ES-I3 (cell line): ENCODE measurements around the gene C1QL1.

Experiments used
- H3K36me3 ChIP-seq: 2 replicates; pipeline ENCODE4 v1.6.1; 2013; ENCODE audit warnings: mild to moderate bottlenecking, low read length, control low read depth, moderate library complexity; ENCODE audit not compliant: insufficient read depth
- H3K4me1 ChIP-seq: 2 replicates; pipeline ENCODE4 v1.6.1; 2013; ENCODE audit warnings: mild to moderate bottlenecking, control low read depth, low read length; ENCODE audit not compliant: insufficient read depth
- H3K9ac ChIP-seq: 2 replicates; pipeline ENCODE4 v1.6.1; 2013; ENCODE audit warnings: low read depth, mild to moderate bottlenecking, low read length, moderate library complexity
- H3K9me3 ChIP-seq: 2 replicates; pipeline ENCODE4 v1.6.1; 2013; ENCODE audit warnings: mild to moderate bottlenecking, low read length, moderate library complexity; ENCODE audit not compliant: control insufficient read depth, insufficient read depth

The C1QL1 gene

DNA sequence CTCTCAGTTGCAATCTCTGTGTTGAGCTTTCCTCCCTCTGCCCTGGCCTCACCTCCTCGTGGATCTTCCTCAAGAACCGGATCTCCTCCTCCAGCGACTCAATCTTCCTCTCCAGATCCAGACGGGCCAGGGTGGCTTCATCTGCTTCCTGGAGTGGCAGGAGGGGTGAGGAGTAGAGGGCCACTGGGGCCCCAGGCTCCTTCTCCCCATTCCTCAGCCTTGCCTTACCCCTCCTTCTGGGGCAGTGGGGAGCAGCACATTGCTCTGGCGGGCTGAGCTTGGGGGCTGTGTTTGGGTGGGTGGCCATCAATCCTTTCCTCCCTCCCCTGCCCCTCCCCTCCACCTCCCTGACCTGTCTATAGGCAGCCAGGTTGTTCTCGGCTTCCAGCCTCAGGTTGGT, 54.4 kb downstream of the C1QL1 start:
- Histone ChIP-seq H3K9me3 (no peaks in the 10 kb centered on the region), H3K4me1 (peaks cover 17% of the 10 kb centered on the region), H3K36me3 (no peaks in the 10 kb centered on the region), H3K9ac (no peak overlapping the region)

DNA sequence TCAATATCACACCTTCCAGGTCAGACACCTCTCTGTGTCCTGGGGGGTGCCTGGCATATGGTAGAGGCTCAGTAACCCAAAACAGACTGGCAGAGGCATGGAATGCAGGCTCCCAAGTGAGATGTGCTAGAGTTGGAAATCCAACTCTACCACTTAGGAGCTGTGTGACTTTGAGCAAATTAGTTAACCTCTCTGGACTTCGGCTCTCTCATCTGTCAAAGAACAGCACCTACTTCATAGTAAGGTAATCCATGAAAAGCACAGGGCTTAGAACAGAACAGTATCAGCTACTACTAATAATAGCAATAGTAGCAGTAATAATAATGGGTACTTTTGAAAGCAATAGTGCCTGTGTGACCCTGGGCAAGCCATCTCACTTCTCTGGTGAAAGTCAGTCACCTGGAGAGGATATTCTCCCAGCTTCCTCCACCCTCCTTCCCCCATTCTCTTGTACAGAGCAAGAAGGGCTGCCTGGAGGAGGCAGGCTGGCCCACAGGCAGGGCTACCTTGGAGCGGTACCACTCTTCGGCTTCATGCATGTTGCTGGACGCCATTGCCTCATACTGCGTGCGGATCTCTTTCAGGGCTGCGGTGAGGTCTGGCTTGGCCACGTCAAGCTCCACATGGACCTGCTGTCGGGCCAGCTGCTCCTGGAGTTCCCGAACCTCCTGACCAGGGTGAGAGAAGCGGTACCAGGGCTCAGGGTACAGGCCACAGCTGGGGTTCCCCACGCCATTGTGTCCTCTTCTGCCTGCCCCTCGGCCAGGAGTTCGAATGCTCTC, 55.1 kb downstream of the C1QL1 start:
- peaks cover 17% of the 10 kb centered on the region for H3K4me1 ChIP-seq
- H3K9ac ChIP-seq = no peak overlapping the region
- H3K36me3 ChIP-seq = no peaks in the 10 kb centered on the region
- H3K9me3 ChIP-seq = no peaks in the 10 kb centered on the region

DNA sequence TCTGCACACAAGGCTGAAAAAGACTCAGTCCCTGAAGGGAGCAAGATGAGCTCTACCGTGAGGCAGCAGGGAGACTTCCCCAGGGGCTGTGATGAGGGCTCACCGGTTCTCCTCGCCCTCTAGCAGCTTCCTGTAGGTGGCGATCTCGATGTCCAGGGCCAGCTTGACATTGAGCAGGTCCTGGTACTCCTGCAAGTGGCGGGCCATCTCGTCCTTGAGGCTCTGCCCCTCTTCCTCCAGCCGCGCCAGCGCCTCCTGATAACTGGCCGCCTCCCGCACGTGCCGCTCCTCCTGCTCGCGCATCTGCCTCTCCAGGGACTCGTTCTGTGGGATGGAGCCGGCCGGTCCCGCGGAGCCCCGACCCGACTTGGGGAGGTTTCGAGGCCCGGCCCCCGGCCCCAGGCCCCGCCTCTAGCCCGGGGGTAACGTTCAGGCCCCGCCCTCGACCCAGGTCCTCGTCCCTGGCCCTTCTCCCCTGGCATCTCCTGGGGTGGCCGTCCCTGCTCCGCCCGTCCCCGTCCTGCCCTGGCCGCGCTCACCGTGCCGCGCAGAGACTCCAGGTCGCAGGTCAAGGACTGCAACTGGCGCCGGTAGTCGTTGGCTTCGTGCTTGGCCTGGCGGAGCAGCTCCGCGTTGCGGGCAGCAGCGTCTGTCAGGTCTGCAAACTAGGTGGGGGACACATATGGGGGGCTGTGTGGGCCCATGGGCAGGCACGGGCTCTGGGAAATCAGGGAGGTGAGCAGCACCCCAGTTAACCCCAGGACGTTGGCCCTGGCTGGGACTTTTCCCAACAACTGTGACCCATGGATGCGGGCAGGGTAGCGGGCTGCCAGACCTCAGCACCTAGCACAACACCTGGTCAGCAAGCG, 56.7 kb downstream of the C1QL1 start:
- H3K9me3 ChIP-seq = no peaks in the 10 kb centered on the region
- H3K9ac ChIP-seq = peak overlapping the region; percentile 34; the same call in 1 of the 2 replicates
- no peaks in the 10 kb centered on the region for H3K36me3 ChIP-seq
- H3K4me1 ChIP-seq = peaks cover 28% of the 10 kb centered on the region

DNA sequence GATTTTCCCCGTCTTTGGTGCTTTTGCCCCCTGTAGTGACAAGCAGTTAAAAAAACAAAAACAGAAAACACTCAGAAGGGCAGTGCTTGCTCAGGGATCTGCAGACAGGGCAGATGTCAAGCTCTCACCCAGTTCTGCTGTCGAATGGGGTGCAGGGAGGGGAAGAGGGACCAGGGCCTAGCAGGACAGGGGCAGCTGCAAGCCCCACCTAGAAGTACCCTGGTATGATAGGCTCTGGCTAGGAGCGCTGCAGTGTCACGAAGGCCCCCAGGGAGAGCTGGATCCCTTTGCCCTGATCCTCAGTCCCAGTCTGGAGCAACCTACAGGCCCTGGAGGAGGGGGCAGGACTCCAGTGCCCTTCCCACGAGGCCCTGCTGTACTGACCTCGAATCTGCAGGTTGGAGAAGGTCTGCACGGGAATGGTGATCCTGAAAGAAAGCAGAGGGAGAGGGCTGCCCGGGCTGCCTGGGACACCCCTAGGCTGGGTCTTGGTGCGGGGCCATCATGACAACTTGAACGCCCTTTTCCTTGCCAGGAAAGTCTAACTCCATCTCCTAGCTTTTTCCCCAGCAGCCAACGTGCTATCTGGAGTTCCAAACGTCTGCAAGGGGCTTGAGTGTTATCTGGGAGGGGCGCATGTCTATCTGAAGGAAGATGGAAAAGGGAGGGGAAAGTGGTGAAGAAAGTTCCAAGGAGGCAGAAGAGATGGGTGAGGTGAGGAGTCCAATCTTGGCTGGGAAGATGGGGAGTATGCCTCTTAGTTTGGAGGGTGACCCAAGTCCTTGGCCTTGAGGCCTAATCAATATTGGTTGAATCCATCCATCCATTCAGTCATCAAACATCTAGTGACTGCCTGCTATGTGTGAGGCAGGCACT, 57.6 kb downstream of the C1QL1 start:
- Histone ChIP-seq H3K9me3 (no peaks in the 10 kb centered on the region), H3K9ac (peak overlapping the region; percentile 34; the same call in 1 of the 2 replicates), H3K4me1 (peaks cover 37% of the 10 kb centered on the region), H3K36me3 (no peaks in the 10 kb centered on the region)
